Neural cell (in vitro differentiated cells): ENCODE data around the gene OS9.

Experiments
- EP300 ChIP-seq: fragments of 450-650 bp; conservative IDR thresholded peaks from 2 replicates; pipeline ENCODE4 v1.6.1; 2014; ENCODE audit warnings: antibody characterized with exemption, mild to moderate bottlenecking, moderate library complexity; ENCODE audit not compliant: poor library complexity, severe bottlenecking
- EZH2 ChIP-seq: fragments of 200-600, 300-800 bp; shearing (Covaris generic), sonication (generic); IDR thresholded peaks from 2 replicates; pipeline ENCODE4 v1.6.1; 2014; ENCODE audit warnings: antibody characterized with exemption, low read length, borderline replicate concordance, mild to moderate bottlenecking; ENCODE audit not compliant: insufficient read depth, poor library complexity, severe bottlenecking
- POLR2AphosphoS5 ChIP-seq: IDR thresholded peaks from 2 replicates; pipeline ENCODE4 v1.6.1; 2012
- RAD21 ChIP-seq: fragments of 450-650 bp; conservative IDR thresholded peaks from 2 replicates; pipeline ENCODE4 v1.6.1; 2014; ENCODE audit warnings: antibody characterized with exemption, mild to moderate bottlenecking, moderate library complexity
- TAF1 ChIP-seq: IDR thresholded peaks from 2 replicates; pipeline ENCODE4 v1.6.1; 2012; ENCODE audit warnings: low read depth
- TF ChIP-seq, protein P1 (sequence below): fragments of 450-650 bp; IDR thresholded peaks from 2 replicates; pipeline ENCODE4 v1.5.1; 2014; ENCODE audit warnings: antibody characterized with exemption, mild to moderate bottlenecking, moderate library complexity; ENCODE audit not compliant: poor library complexity, severe bottlenecking

DNA sequence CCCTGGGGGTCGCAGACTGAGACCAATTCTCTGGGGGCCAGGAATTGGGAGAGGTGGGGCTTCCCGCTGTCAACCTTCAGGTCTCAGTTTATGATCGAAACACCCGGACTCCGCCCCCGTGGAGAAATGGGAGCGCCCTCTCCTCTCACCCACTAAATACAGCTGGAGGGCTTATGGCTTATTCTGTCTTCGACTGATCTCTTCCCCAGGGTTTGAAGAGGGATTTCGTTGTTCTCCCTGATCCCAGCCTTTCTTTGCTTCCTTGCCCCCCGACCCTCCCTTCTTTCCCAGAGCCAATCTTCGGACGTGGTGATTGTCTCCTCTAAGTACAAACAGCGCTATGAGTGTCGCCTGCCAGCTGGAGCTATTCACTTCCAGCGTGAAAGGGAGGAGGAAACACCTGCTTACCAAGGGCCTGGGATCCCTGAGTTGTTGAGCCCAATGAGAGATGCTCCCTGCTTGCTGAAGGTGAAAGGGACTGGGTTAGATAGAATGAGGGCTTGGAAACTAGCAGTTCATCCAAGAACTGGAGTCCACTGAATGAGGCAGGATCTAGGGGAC, 607 bp downstream of the OS9 start:
- TF ChIP-seq EP300 (no peak), TAF1 (no peak), EZH2 (no peak), POLR2AphosphoS5 (no peak), RAD21 (no peak)
- TF ChIP-seq, protein P1, sequence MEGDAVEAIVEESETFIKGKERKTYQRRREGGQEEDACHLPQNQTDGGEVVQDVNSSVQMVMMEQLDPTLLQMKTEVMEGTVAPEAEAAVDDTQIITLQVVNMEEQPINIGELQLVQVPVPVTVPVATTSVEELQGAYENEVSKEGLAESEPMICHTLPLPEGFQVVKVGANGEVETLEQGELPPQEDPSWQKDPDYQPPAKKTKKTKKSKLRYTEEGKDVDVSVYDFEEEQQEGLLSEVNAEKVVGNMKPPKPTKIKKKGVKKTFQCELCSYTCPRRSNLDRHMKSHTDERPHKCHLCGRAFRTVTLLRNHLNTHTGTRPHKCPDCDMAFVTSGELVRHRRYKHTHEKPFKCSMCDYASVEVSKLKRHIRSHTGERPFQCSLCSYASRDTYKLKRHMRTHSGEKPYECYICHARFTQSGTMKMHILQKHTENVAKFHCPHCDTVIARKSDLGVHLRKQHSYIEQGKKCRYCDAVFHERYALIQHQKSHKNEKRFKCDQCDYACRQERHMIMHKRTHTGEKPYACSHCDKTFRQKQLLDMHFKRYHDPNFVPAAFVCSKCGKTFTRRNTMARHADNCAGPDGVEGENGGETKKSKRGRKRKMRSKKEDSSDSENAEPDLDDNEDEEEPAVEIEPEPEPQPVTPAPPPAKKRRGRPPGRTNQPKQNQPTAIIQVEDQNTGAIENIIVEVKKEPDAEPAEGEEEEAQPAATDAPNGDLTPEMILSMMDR = no peak
